H1 (cell line): ENCODE results near the gene ZNF746. TPM values are rescaled to one million over a fixed set of nuclear protein-coding genes. Genes with fewer than 3 reads are reported as not detected.

Experiments used
- CTCF ChIA-PET: fragments of 300-600 bp; sonication (Branson Sonifier 250); formaldehyde crosslinking; loops from one replicate; lab custom pipeline; 2021; ENCODE audit not compliant: partially characterized antibody; lab: Charles Lee
- POLR2A ChIA-PET: fragments of 300-600 bp; sonication (Branson Sonifier 250); formaldehyde crosslinking; loops from one replicate; lab custom pipeline; 2021; ENCODE audit warnings: inconsistent platforms; ENCODE audit not compliant: partially characterized antibody; lab: Charles Lee
- DNase-seq, 2 experiments: peaks; one replicate each; pipeline versions ENCODE4 v3.0.0 to v3.0.0-alpha.2; 2010 to 2022; ENCODE audit warnings: low spot score in 2 of 2, low read depth in 1 of 2, mixed read lengths in 1 of 2
- FAIRE-seq: peaks from 2 replicates; lab custom pipeline; 2011; peaks lifted over from hg19 to GRCh38; lab: Jason Lieb, UNC
- H2AFZ ChIP-seq: 2 replicates; pipeline ENCODE4 v1.8.1; 2012; ENCODE audit warnings: low read length, inconsistent platforms
- H2AK5ac ChIP-seq: 2 replicates; pipeline ENCODE4 v1.6.1; 2013; ENCODE audit warnings: low read depth, low read length
- H2BK120ac ChIP-seq: replicated peaks from 2 replicates; pipeline ENCODE3; 2013; ENCODE audit warnings: low read depth, low read length, inconsistent platforms
- H2BK12ac ChIP-seq: 2 replicates; pipeline ENCODE4 v1.6.1; 2013; ENCODE audit warnings: low read depth, low read length
- H2BK15ac ChIP-seq: 2 replicates; pipeline ENCODE4 v1.6.1; 2013; ENCODE audit warnings: low read length
- H2BK20ac ChIP-seq: 2 replicates; pipeline ENCODE4 v1.6.1; 2013; ENCODE audit warnings: low read length
- H2BK5ac ChIP-seq: 2 replicates; pipeline ENCODE4 v1.6.1; 2013; ENCODE audit warnings: low read depth, low read length
- H3K14ac ChIP-seq: 2 replicates; pipeline ENCODE4 v1.6.1; 2013; ENCODE audit warnings: inconsistent platforms; ENCODE audit not compliant: insufficient read length
- H3K18ac ChIP-seq: 2 replicates; pipeline ENCODE4 v1.6.1; 2013; ENCODE audit warnings: low read length; ENCODE audit errors: extremely low read depth
- H3K23ac ChIP-seq: 2 replicates; pipeline ENCODE4 v1.6.1; 2013; ENCODE audit warnings: inconsistent platforms; ENCODE audit not compliant: insufficient read length
- H3K23me2 ChIP-seq: 2 replicates; pipeline ENCODE4 v1.6.1; 2013; ENCODE audit warnings: low read depth, low read length
- H3K27ac ChIP-seq: 2 replicates; pipeline ENCODE4 v1.6.1; 2011; ENCODE audit warnings: low read depth, low read length, inconsistent platforms
- H3K27me3 ChIP-seq, 4 experiments: replicated peaks in 1 of 4; 1 replicate in 1 of 4; 2 replicates in 3 of 4; pipeline versions ENCODE4 v1.6.1 to v1.8.1; 2011 to 2013; ENCODE audit warnings: low read length in 3 of 4, mild to moderate bottlenecking in 3 of 4, inconsistent platforms in 2 of 4, mixed read lengths in 2 of 4, moderate library complexity in 1 of 4; ENCODE audit not compliant: control insufficient read depth in 3 of 4, insufficient read depth in 3 of 4; ENCODE audit errors: extremely low read depth in 1 of 4
- H3K36me3 ChIP-seq, 4 experiments: 2 replicates each; pipeline versions ENCODE4 v1.6.1 to v1.8.1; 2011 to 2013; ENCODE audit warnings: mild to moderate bottlenecking in 4 of 4, low read length in 3 of 4, moderate library complexity in 2 of 4, control low read depth in 1 of 4, inconsistent platforms in 1 of 4; ENCODE audit not compliant: insufficient read depth in 4 of 4, control insufficient read depth in 2 of 4
- H3K4ac ChIP-seq: replicated peaks from 2 replicates; pipeline ENCODE3; 2013; ENCODE audit warnings: low read length, low read depth, mixed read lengths, inconsistent platforms; ENCODE audit not compliant: insufficient read length
- H3K4me1 ChIP-seq, 4 experiments: replicated peaks in 1 of 4; 1 replicate in 1 of 4; 2 replicates in 3 of 4; pipeline versions ENCODE4 v1.6.1 to v1.8.1; 2011 to 2013; ENCODE audit warnings: low read length in 3 of 4, inconsistent platforms in 2 of 4, mixed read lengths in 1 of 4; ENCODE audit not compliant: insufficient read depth in 4 of 4, control insufficient read depth in 3 of 4
- H3K4me2 ChIP-seq, 2 experiments: 2 replicates each; pipeline versions ENCODE4 v1.6.1 to v1.8.1; 2011 to 2013; ENCODE audit warnings: low read depth in 2 of 2, low read length in 2 of 2, control low read depth in 1 of 2, inconsistent platforms in 1 of 2, mild to moderate bottlenecking in 1 of 2; ENCODE audit not compliant: insufficient read depth in 1 of 2
- H3K4me3 ChIP-seq, 4 experiments: fragments of 200-600, 300-600 bp in 1 of 4; sonication (generic), shearing (Covaris generic), sonication (Bioruptor Twin) in 1 of 4; 2 replicates each; pipeline versions ENCODE4 v1.5.1 to v1.8.1; 2011 to 2016; ENCODE audit warnings: low read length in 4 of 4, low read depth in 3 of 4, control low read depth in 2 of 4, inconsistent platforms in 2 of 4, mild to moderate bottlenecking in 2 of 4, mixed read lengths in 1 of 4, moderate library complexity in 1 of 4; ENCODE audit not compliant: insufficient read depth in 2 of 4; ENCODE audit errors: extremely low read depth in 1 of 4
- H3K56ac ChIP-seq: replicated peaks from 2 replicates; pipeline ENCODE3; 2013; ENCODE audit warnings: low read depth, mild to moderate bottlenecking, mixed read lengths, low read length, inconsistent platforms; ENCODE audit not compliant: insufficient read length
- H3K79me1 ChIP-seq: 2 replicates; pipeline ENCODE4 v1.6.1; 2013; ENCODE audit warnings: low read depth, low read length, control low read depth
- H3K79me2 ChIP-seq, 2 experiments: 2 replicates each; pipeline versions ENCODE4 v1.6.1 to v1.8.1; 2012 to 2013; ENCODE audit warnings: low read length in 2 of 2, mild to moderate bottlenecking in 2 of 2, inconsistent platforms in 1 of 2; ENCODE audit not compliant: insufficient read depth in 2 of 2, control insufficient read depth in 1 of 2
- H3K9ac ChIP-seq, 4 experiments: replicated peaks in 1 of 4; 1 replicate in 1 of 4; 2 replicates in 3 of 4; pipeline versions ENCODE4 v1.6.1 to v1.8.1; 2011 to 2013; ENCODE audit warnings: low read depth in 3 of 4, low read length in 3 of 4, control low read depth in 2 of 4, mild to moderate bottlenecking in 2 of 4, moderate library complexity in 2 of 4, inconsistent platforms in 1 of 4; ENCODE audit errors: extremely low read depth in 1 of 4
- H3K9me3 ChIP-seq, 2 experiments: 2 replicates each; pipeline versions ENCODE4 v1.6.1 to v1.8.1; 2012 to 2013; ENCODE audit warnings: mild to moderate bottlenecking in 2 of 2, moderate library complexity in 2 of 2, control low read depth in 1 of 2, inconsistent platforms in 1 of 2, low read depth in 1 of 2, low read length in 1 of 2, mixed read lengths in 1 of 2; ENCODE audit not compliant: insufficient read depth in 2 of 2
- H4K20me1 ChIP-seq, 2 experiments: replicated peaks in 1 of 2; 2 replicates each; pipeline versions ENCODE3 to v1.8.1; 2011 to 2013; ENCODE audit warnings: inconsistent platforms in 2 of 2, low read length in 2 of 2, mild to moderate bottlenecking in 1 of 2; ENCODE audit not compliant: insufficient read depth in 2 of 2, control insufficient read depth in 1 of 2
- H4K5ac ChIP-seq: 2 replicates; pipeline ENCODE4 v1.6.1; 2013; ENCODE audit warnings: low read length, low read depth, mixed read lengths, inconsistent platforms; ENCODE audit not compliant: insufficient read length
- H4K8ac ChIP-seq: 2 replicates; pipeline ENCODE4 v1.8.0; 2013; ENCODE audit warnings: mild to moderate bottlenecking, moderate library complexity, low read length, inconsistent platforms; ENCODE audit not compliant: insufficient read depth; ENCODE audit errors: extremely low read depth
- H4K91ac ChIP-seq: replicated peaks from 2 replicates; pipeline ENCODE3; 2013; ENCODE audit warnings: low read length, mixed read lengths, inconsistent platforms; ENCODE audit not compliant: insufficient read length
- HDAC6 ChIP-seq: IDR thresholded peaks from one replicate; pipeline ENCODE4 v1.7.1; 2012; ENCODE audit warnings: low read depth, mild to moderate bottlenecking, inconsistent platforms, low read length, moderate library complexity
- SUZ12 ChIP-seq: fragments of 200-600 bp; sonication (generic); IDR thresholded peaks from 2 replicates; pipeline ENCODE4 v1.6.1; 2012; ENCODE audit warnings: mild to moderate bottlenecking, inconsistent platforms, low read length, moderate library complexity, mixed read lengths
- WGBS, 2 experiments: shearing (Covaris generic) in 1 of 2; methylation state at CpG; one replicate each; pipeline versions ENCODE4 v1.1.6 to v1.1.7; 2013 to 2015; ENCODE audit warnings: low lambda C conversion rate in 2 of 2, mixed read lengths in 2 of 2, inconsistent platforms in 1 of 2, low coverage in 1 of 2, missing lambda C conversion rate in 1 of 2; ENCODE audit not compliant: insufficient replicate concordance in 2 of 2, insufficient coverage in 1 of 2, insufficient read length in 1 of 2; ENCODE audit errors: extremely low coverage in 1 of 2, missing lambda C conversion rate in 1 of 2; 5-methylcytosine and 5-hydroxymethylcytosine counted together
- polyA plus RNA-seq, 7 experiments: library from polyadenylated mRNA; depleted of rRNA in 3 of 7; stranded (reverse) in 5 of 7; unstranded in 2 of 7; fragments of >200 nt in 5 of 7; fragments of 200-250 nt in 2 of 7; gene quantifications; 1 replicate in 5 of 7; 2 replicates in 1 of 7; 4 replicates in 1 of 7; pipeline versions ENCODE4 v1.2.1 to v1.2.3, GENCODE V29; 2011 to 2013; ENCODE audit warnings: missing spikeins in 2 of 7, mixed read lengths in 2 of 7
- total RNA-seq: library from RNA; stranded (reverse); fragmentation: NEBNext Ultra II Directional; extraction: Animal tissue kit (Norgen Biotek cat#: 25700); gene quantifications from 2 replicates; pipeline ENCODE4 v1.2.1, GENCODE V29; 2021

Gene ZNF746
- total and polyA plus RNA-seq, 2 of the 8 experiments (the other 6 are each of a cell fraction or from before 2014, with no cell fraction given), result 7.5 to 15.6 TPM

DNA sequence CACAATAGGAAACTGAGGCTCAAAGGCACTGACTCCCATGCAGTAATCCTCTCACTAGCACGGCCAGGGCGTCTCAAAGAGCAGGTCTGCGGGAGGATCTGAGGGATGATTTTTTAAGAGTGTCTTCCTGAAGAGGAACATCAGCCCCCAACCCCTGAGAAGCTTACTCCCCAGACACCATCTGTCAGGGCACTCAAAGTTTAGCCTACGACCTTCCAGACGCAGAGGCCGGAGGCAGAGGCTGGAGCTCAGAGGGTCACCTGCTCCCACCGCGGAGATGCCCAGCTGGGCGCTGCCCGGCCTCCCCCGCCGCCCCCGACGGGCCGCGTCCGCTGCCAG is 38.4 kb downstream of the ZNF746 start:
- Histone ChIP-seq H2BK15ac (no peak overlapping the region), H4K20me1 (peaks cover 5 to 9% of the 10 kb centered on the region in 2 experiments), H3K14ac (no peak overlapping the region), H4K8ac (no peak overlapping the region), H3K27me3 (peaks cover 4 to 25% (median 20%) of the 10 kb centered on the region in 4 experiments), H3K9me3 (no peaks in the 10 kb centered on the region), H2BK5ac (no peak overlapping the region), H3K18ac (no peak overlapping the region), H3K79me2 (peaks cover 0 to 10% of the 10 kb centered on the region in 2 experiments; a peak in 1 of 4 replicates), H3K23ac (no peak overlapping the region), H3K4me3 (peak overlapping the region; percentile 31 to 74 (median 46); a peak in 7 of 8 replicates), H4K91ac (no peak overlapping the region), H3K9ac (no peak overlapping the region), H3K56ac (no peak overlapping the region), H4K5ac (no peak overlapping the region), H2BK12ac (no peak overlapping the region), H3K4me2 (peak overlapping the region; percentile 56 to 71), H3K4ac (no peak overlapping the region), H2AFZ (no peak overlapping the region), H3K4me1 (no peaks in the 10 kb centered on the region; a peak in 1 of 7 replicates), H2AK5ac (no peak overlapping the region), H2BK20ac (no peak overlapping the region), H3K36me3 (peaks cover 0 to 11% (median 6%) of the 10 kb centered on the region in 4 experiments; a peak in 4 of 8 replicates), H3K27ac (no peak overlapping the region), H3K79me1 (no peaks in the 10 kb centered on the region), H3K23me2 (peaks cover 9% of the 10 kb centered on the region), H2BK120ac (no peak overlapping the region)
- ChIA-PET CTCF (interaction anchor here (0.8 to 2.1 kb wide), 11 partner anchors 10 to 226 kb away, joined by 3 to 11 read pairs (median 4); no protein-coding TSS in a partner anchor), POLR2A (interaction anchor here (1.0 to 3.8 kb wide), 11 partner anchors 9 to 388 kb away, joined by 3 to 27 read pairs (median 4); partner anchors contain the start of gene ZNF783)
- DNase-seq (no peak), FAIRE-seq (no peak)
- WGBS, 2 experiments, result 59% methylated on average over 6 of the region's 17 CpGs; no CpG with 5 or more reads in 1 of the 2 experiments
- TF ChIP-seq HDAC6 (no peak), SUZ12 (peak; percentile 41; the same call in 1 of the 2 replicates)
